GM12873 (cell line): ENCODE results near the gene POLA1.

ENCODE experiments used
- CTCF ChIP-seq: IDR thresholded peaks from 2 replicates; pipeline ENCODE4 v1.5.1; 2012; ENCODE audit warnings: low read depth, mild to moderate bottlenecking, moderate library complexity, low read length, control low read depth; ENCODE audit not compliant: insufficient read depth; ENCODE audit errors: missing control alignments

Gene POLA1

GRCh38 chrX:25013632-25014365 lies 320.1 kb downstream of the POLA1 start:
- no peak for TF ChIP-seq CTCF

GRCh38 chrX:25014366-25014838 lies 320.7 kb downstream of the POLA1 start:
- TF ChIP-seq CTCF, result no peak

GRCh38 chrX:25015486-25016360 lies 322.0 kb downstream of the POLA1 start, which contains the start of gene ARX:
Gene ARX (minus strand): TSS chrX:25015965. CDS start chrX:25015737, 228 bp downstream.
- TF ChIP-seq CTCF, result no peak

GRCh38 chrX:25016361-25016671 lies 322.6 kb downstream of the POLA1 start:
- no peak for TF ChIP-seq CTCF

- TF ChIP-seq CTCF, result no peak
These were observed 323.4 kb downstream of the POLA1 start for GRCh38 chrX:25016938-25017598.

- TF ChIP-seq CTCF, result no peak
These were observed 324.0 kb downstream of the POLA1 start for GRCh38 chrX:25017667-25018247.
